Endometrial microvascular endothelial cells (primary cell): ENCODE measurements around the gene ARHGAP9. TPM values are rescaled to one million over a fixed set of nuclear protein-coding genes. Genes with fewer than 3 reads are reported as not detected.
"Not testable (repeated sequence)": the region's sequence is repeated elsewhere in the genome, so short reads cannot be mapped to it uniquely, and the experiment has no call there.

Experiments
- in situ Hi-C: cut with HindIII; loops from 2 replicates; pipeline ENCODE4 v1.10.0; 2017; ENCODE audit warnings: low sequenced_read_pairs, low pct_unique_long_range_greater_than_20kb; ENCODE audit errors: inconsistent ontology term
- total RNA-seq: library from RNA; depleted of rRNA; stranded (reverse); fragments of >200 nt; gene quantifications from one replicate; pipeline ENCODE4 v1.2.3, GENCODE V29; 2015; ENCODE audit errors: inconsistent ontology term

ARHGAP9 gene
- total RNA-seq, 1 donor from 2014 or later: not detected

DNA sequence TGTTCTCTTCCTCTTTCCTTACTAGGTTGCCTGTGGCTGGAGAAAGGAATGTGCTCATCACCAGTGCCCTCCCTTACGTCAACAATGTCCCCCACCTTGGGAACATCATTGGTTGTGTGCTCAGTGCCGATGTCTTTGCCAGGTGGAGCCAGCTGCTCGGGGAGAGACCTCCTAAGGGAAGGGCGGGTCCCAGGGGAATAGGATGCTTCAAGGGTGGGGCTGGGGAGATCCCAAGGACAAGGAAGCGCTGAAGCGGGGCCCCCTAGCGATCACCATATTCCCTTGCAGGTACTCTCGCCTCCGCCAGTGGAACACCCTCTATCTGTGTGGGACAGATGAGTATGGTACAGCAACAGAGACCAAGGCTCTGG is 18.5 kb upstream of the ARHGAP9 start:
- in situ Hi-C loops: no loop called here

- in situ Hi-C loops: no loop called here
Observed at GRCh38 chr12:57497223-57498131, 17.8 kb upstream of the ARHGAP9 start.

GRCh38 chr12:57496822-57497221 is 17.2 kb upstream of the ARHGAP9 start:
- in situ Hi-C loops: no loop called here

- in situ Hi-C loops: not testable (repeated sequence)
Observed at GRCh38 chr12:57495051-57495701, 15.5 kb upstream of the ARHGAP9 start.

DNA sequence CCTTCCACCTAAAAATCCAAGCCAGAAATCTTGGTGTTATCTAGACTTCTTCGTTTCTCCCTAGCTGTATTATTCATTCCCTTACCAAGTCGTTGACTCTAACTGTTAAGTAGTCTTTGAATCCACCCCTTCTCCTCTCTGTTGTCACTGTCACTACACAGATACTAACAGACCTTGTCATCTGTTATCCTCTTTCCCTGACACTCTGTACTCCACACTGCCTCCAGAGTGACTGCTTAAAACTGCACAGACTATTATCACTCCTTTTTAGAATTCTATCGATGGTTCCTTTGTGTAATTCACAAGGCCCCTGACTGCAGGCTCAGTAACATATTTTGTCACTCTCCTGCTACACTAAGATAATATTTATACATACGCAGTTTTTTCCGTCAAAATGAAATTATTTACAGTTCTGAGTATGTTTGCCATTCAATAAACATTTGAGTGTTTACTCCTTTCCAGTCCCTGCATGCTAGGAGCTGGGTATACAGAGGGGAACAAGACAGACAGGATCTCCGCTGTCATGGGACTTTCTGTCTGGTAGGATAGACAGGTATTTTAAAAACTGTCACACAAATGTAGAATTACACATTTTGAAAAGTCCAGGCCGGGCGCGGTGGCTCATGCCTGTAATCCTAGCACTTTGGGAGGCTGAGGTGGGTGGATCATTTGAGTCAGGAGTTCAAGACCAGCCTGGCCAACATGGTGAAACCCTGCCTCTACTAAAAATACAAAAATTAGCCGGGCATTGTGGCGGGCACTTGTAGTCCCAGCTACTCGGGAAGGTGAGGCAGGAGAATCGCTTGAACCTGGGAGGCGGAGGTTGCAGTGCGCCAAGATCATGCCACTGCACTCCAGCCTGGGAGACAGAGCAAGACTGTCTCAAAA is 12.0 kb upstream of the ARHGAP9 start:
- in situ Hi-C loops: no loop called here

GRCh38 chr12:57490126-57490525 is 10.5 kb upstream of the ARHGAP9 start:
- in situ Hi-C loops: no loop called here

- in situ Hi-C loops: no loop called here
Observed at GRCh38 chr12:57489157-57489641, 9.5 kb upstream of the ARHGAP9 start.

GRCh38 chr12:57488402-57489156 is 8.9 kb upstream of the ARHGAP9 start:
- in situ Hi-C loops: no loop called here

- in situ Hi-C loops: no loop called here
Observed at GRCh38 chr12:57487597-57488401, 8.1 kb upstream of the ARHGAP9 start, which contains the start of gene MARS1. MARS1 (plus strand) TSS chr12:57488068; CDS start chr12:57488091, 23 bp downstream.

DNA sequence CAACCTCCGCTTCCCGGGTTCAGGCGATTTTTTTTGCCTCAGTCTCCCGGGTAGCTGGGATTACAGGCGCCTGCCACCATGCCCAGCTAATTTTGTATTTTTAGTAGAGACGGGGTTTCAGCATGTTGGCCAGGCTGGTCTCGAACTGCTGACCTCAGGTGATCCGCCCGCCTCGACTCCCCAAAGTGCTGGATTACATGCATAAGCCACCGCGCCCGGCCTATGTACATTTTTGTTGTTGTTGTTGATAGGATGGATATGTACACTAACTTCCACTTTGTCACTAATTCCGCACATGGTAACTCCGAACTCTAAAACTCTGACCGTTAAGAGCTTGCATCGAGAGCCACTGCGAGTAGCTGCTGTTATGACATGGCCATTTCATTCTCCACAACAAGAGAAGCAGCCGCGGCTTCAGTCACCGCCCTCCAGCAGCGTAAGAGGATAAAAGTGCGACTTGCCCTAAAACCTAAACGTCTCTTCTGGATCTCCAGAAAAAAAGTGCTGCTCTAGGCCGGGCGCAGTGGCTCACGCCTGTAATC is 7.5 kb upstream of the ARHGAP9 start:
- in situ Hi-C loops: no loop called here

GRCh38 chr12:57485695-57486094 is 6.0 kb upstream of the ARHGAP9 start:
- in situ Hi-C loops: no loop called here

GRCh38 chr12:57483466-57483865 is 3.8 kb upstream of the ARHGAP9 start:
- in situ Hi-C loops: no loop called here

DNA sequence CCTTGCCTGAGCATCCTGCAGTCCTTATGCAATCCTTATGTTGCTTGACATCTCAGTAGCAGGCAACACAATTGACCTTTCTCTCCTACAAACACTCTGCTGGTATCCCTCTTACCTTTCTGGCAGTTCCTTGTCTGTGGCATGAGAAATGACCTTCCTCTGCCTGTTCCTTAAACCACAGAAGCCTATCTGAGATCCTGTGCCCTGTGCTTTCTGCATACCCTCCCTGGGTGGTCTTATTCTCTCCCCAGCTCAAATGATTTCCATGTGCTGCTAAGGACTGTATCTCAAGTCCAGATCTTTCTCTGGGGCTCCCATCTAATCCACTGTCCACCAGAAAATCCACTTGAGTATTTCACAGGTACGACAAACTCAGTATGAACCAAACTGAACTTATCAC is 2.0 kb upstream of the ARHGAP9 start:
- in situ Hi-C loops: no loop called here

GRCh38 chr12:57479043-57479375 is 657 bp downstream of the ARHGAP9 start:
- in situ Hi-C loops: no loop called here

GRCh38 chr12:57477710-57478681 is 1.7 kb downstream of the ARHGAP9 start:
- in situ Hi-C loops: no loop called here

GRCh38 chr12:57476993-57477709 is 2.5 kb downstream of the ARHGAP9 start:
- in situ Hi-C loops: no loop called here
